Testis (tissue), 3 donors: ENCODE results near the gene TP53I11. TPM values are rescaled to one million over a fixed set of nuclear protein-coding genes. Genes with fewer than 3 reads are reported as not detected.

Experiments
- DNase-seq: peaks from one replicate; pipeline ENCODE4 v3.0.0-alpha.2; 2019
- H3K27ac ChIP-seq, 2 donors: fragments of 200-600 bp; sonication (generic); one replicate each; pipeline ENCODE4 v1.5.1; 2019
- H3K27me3 ChIP-seq: fragments of 200-600 bp; sonication (generic); one replicate; pipeline ENCODE4 v1.5.1; 2019
- H3K36me3 ChIP-seq: fragments of 200-600 bp; sonication (generic); one replicate; pipeline ENCODE4 v1.5.1; 2017; ENCODE audit warnings: low read depth; ENCODE audit errors: missing control alignments
- H3K4me1 ChIP-seq: fragments of 200-600 bp; sonication (generic); one replicate; pipeline ENCODE4 v1.5.1; 2019
- H3K4me3 ChIP-seq, 2 donors: fragments of 200-600 bp; sonication (generic); one replicate each; pipeline ENCODE4 v1.5.1; 2017 to 2019
- H3K9me3 ChIP-seq: fragments of 200-600 bp; sonication (generic); one replicate; pipeline ENCODE4 v1.5.1; 2017
- POLR2A ChIP-seq: fragments of 450-650 bp; IDR thresholded peaks from one replicate; pipeline ENCODE4 v1.6.1; 2017; ENCODE audit warnings: antibody characterized with exemption, mild to moderate bottlenecking, moderate library complexity
- WGBS, 2 donors: methylation state at CpG; one replicate each; pipeline ENCODE4 v1.1.5; 2018; 5-methylcytosine and 5-hydroxymethylcytosine counted together
- intact Hi-C: fragments of 100-400 bp; cut with DNase I; formaldehyde crosslinking; loops from one replicate; pipeline ENCODE4 v1.15.1; 2023; ENCODE audit warnings: low total_unique reads
- polyA plus RNA-seq: library from polyadenylated mRNA; stranded (reverse); fragments of 350-450 nt; fragmentation: Illumina TruSeq; extraction: RNeasy Lipid Tissue Mini Kit (QIAGEN cat#74804); gene quantifications from one replicate; pipeline ENCODE4 v1.2.3, GENCODE V29; 2014; ENCODE audit warnings: low read depth, low replicate concordance; ENCODE audit not compliant: insufficient read depth
- total RNA-seq, 2 donors: library from RNA; depleted of rRNA; stranded (reverse); fragments of >200 nt; gene quantifications; one replicate each; pipeline ENCODE4 v1.2.3, GENCODE V29; 2016
- TF ChIP-seq, protein P1 (sequence below), 3 experiments: fragments of 450-650 bp in 2 of 3; fragments of 200-600 bp in 1 of 3; sonication (generic) in 1 of 3; IDR thresholded peaks; one replicate each; pipeline ENCODE4 v1.5.1; 2016 to 2019; ENCODE audit warnings: antibody characterized with exemption in 3 of 3, mild to moderate bottlenecking in 2 of 3, moderate library complexity in 1 of 3

The TP53I11 gene
- total and polyA plus RNA-seq, 3 donors from 2014 or later = 19.9 to 29.7 (median 28.7) TPM

DNA sequence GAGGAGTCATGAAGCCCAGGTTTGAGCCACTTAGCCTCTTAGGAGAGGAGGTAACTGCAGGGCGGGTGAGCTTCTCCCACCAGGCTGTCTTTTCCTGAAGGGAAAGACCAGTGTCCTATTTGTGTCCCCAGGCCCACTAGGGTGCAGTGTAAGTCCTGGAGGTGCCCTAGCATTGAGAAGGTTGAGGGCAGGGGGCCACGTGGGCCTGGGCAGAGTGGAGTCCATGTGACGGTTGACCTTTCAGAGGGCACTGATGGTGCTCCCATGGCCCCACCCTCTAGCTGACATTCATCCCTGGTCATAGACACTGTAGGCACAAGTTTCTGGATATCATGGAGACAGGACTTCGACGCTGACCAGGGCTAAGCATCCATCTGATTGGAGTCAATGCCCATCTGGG is 44.1 kb upstream of the TP53I11 start:
- Histone ChIP-seq H3K9me3 (no peaks in the 10 kb centered on the region), H3K27me3 (no peaks in the 10 kb centered on the region), H3K4me3 (no peak overlapping the region), H3K27ac (no peak overlapping the region), H3K36me3 (no peaks in the 10 kb centered on the region), H3K4me1 (peaks cover 7% of the 10 kb centered on the region)
- WGBS, 2 donors = 60 to 87% methylated on average over 5 of the region's 5 CpGs
- TF ChIP-seq, protein P1, sequence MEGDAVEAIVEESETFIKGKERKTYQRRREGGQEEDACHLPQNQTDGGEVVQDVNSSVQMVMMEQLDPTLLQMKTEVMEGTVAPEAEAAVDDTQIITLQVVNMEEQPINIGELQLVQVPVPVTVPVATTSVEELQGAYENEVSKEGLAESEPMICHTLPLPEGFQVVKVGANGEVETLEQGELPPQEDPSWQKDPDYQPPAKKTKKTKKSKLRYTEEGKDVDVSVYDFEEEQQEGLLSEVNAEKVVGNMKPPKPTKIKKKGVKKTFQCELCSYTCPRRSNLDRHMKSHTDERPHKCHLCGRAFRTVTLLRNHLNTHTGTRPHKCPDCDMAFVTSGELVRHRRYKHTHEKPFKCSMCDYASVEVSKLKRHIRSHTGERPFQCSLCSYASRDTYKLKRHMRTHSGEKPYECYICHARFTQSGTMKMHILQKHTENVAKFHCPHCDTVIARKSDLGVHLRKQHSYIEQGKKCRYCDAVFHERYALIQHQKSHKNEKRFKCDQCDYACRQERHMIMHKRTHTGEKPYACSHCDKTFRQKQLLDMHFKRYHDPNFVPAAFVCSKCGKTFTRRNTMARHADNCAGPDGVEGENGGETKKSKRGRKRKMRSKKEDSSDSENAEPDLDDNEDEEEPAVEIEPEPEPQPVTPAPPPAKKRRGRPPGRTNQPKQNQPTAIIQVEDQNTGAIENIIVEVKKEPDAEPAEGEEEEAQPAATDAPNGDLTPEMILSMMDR (IDR thresholded peaks at IDR 0.05) = no peak
- no peak for TF ChIP-seq POLR2A
- no peak for DNase-seq
- intact Hi-C loops = no loop called here

DNA sequence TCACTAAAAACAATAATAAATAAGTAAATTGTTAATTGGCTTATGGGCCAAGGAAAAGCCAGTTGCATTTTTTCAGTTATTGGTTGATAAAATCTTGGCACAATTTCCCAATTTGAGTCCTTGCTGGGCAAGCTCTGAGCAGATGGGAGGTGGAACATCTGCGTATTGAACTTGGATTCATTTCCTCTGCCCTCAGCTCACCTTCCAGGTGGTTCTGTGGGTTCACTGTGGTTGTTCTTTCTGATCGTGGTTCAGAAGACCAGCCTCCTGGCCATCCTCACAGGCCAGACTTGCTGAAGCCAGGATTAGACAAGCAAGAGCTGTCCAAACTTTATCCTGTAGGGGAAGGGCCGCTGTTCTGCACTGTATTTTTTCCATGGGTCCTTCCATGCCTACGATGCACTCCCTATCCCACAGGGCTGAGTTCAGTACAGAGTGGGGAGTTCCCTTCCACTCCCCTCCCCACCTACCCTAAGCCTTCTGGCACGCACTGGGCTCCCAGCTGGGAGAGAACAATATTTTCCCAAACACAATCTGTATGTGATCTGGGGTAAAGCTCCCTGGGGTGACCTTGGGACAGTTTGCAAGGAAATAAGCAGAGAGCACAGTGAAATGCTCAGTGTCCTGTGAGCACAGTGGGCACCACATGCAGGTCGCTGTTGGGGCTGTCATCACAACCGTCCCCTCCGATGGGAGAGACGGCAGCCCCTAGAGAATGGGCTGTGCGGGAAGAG is 43.5 kb upstream of the TP53I11 start:
- WGBS, 2 donors = 58 to 73% methylated on average over 10 of the region's 10 CpGs
- DNase-seq = no peak
- H3K4me3 ChIP-seq = no peak overlapping the region
- no peaks in the 10 kb centered on the region for H3K36me3 ChIP-seq
- TF ChIP-seq, protein P1 (IDR thresholded peaks at IDR 0.05) = no peak
- TF ChIP-seq POLR2A = no peak
- no peaks in the 10 kb centered on the region for H3K27me3 ChIP-seq
- H3K4me1 ChIP-seq = peaks cover 7% of the 10 kb centered on the region
- intact Hi-C loops = no loop called here
- H3K27ac ChIP-seq = no peak overlapping the region
- no peaks in the 10 kb centered on the region for H3K9me3 ChIP-seq

DNA sequence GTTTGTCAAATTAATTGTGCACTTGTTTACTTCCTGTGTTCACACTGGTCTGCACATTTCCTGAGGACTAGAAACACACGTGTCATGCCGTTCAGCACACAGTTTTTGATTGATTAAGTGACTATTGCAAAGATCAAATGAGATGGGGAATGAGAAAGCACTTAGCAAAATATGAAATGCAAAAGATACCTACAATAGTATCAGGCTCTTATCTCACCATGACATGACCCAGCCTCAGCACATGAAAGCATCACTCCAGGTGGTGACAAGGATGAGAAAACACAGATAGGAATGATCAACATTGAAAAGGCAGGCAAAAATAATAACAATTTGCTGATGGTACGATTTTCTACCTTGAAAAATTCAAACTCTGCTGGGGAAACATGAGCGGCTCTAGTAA is 42.1 kb upstream of the TP53I11 start:
- 85 to 87% methylated on average over 4 of the region's 4 CpGs for WGBS, 2 donors
- H3K4me3 ChIP-seq = no peak overlapping the region
- H3K27me3 ChIP-seq = no peaks in the 10 kb centered on the region
- no peak for DNase-seq
- H3K27ac ChIP-seq = no peak overlapping the region
- intact Hi-C loops = no loop called here
- TF ChIP-seq POLR2A = no peak
- H3K36me3 ChIP-seq = no peaks in the 10 kb centered on the region
- H3K9me3 ChIP-seq = no peaks in the 10 kb centered on the region
- peaks cover 2% of the 10 kb centered on the region for H3K4me1 ChIP-seq

DNA sequence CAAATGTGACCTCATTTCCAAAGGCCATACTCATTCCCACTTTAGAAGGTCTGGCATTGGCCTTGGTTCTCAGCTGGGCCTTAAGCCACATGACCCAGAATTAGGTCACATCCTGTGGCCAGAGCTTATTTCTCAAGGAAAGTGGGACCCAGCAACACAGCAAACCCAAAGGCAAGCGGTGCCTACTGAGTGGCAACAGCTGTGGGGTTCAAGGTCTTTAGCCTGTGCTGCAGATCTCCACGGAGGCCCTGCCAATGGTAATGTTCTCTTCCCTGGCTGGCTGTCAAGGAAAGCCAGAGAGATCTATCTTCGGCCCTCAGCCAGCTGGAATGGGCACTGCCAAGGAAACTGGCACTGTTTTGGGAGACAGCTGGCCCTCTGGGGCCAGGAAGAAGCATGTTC is 41.5 kb upstream of the TP53I11 start:
- Histone ChIP-seq H3K4me3 (no peak overlapping the region), H3K9me3 (no peaks in the 10 kb centered on the region), H3K36me3 (no peaks in the 10 kb centered on the region), H3K27ac (no peak overlapping the region), H3K27me3 (no peaks in the 10 kb centered on the region), H3K4me1 (no peaks in the 10 kb centered on the region)
- 50 to 76% methylated on average over 3 of the region's 3 CpGs for WGBS, 2 donors
- DNase-seq = no peak
- intact Hi-C loops = no loop called here
- TF ChIP-seq POLR2A = no peak
- TF ChIP-seq, protein P1 (IDR thresholded peaks at IDR 0.05) = no peak

DNA sequence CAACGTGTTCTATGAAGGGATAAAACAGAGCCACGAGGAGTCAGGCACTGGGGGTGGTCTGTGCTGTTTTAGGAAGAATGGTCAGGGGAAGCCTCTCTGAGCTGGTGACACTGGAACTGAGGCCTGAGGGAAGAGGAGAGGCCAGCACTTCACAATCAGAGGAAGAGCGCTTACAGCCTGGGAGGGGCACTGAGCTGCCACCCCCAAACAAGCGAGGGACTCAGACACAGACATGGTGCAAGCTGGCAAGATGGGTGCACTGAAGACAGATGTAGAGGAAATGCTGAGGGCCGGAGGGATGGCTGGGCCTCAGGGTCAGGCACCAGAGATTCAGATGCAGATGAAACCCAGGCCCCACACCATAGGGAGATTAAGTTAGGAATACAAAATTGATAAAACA is 40.0 kb upstream of the TP53I11 start:
- TF ChIP-seq, protein P1 (IDR thresholded peaks at IDR 0.05) = no peak
- TF ChIP-seq POLR2A = no peak
- Histone ChIP-seq H3K27ac (no peak overlapping the region), H3K9me3 (no peaks in the 10 kb centered on the region), H3K27me3 (no peaks in the 10 kb centered on the region), H3K4me1 (no peaks in the 10 kb centered on the region), H3K4me3 (no peak overlapping the region), H3K36me3 (no peaks in the 10 kb centered on the region)
- intact Hi-C loops = no loop called here
- no peak for DNase-seq
- 82 to 87% methylated on average over 5 of the region's 5 CpGs for WGBS, 2 donors
